Endothelial cell of umbilical vein (primary cell): ENCODE data around the gene MYCL. TPM values are rescaled to one million over a fixed set of nuclear protein-coding genes. Genes with fewer than 3 reads are reported as not detected.

ENCODE experiments used
- BruUV-seq: library from RNA; stranded (reverse); fragments of 400-500 nt; replicated peaks from 2 replicates; lab custom pipeline; 2021; lab: Mats Ljungman, UMichigan
- CTCF ChIA-PET: fragments of 300-600, 350-600 bp; sonication (Branson Sonifier 250); formaldehyde crosslinking; loops from one replicate; lab custom pipeline; 2021; ENCODE audit warnings: antibody characterized with exemption, inconsistent platforms; lab: Charles Lee
- POLR2A ChIA-PET: fragments of 300-600, 350-600 bp; sonication (Branson Sonifier 250); formaldehyde crosslinking; loops from one replicate; lab custom pipeline; 2021; ENCODE audit warnings: antibody characterized with exemption, inconsistent platforms; lab: Charles Lee
- DNase-seq: peaks from one replicate; pipeline ENCODE4 v3.0.0-alpha.2; 2011; ENCODE audit warnings: low read depth, low spot score
- FAIRE-seq: peaks from 2 replicates; lab custom pipeline; 2011; peaks lifted over from hg19 to GRCh38; lab: Jason Lieb, UNC
- H2AFZ ChIP-seq: 2 replicates; pipeline ENCODE4 v1.6.0; 2012; ENCODE audit warnings: low read depth, low read length, control low read depth, inconsistent platforms
- H3K27ac ChIP-seq: 2 replicates; pipeline ENCODE4 v1.5.1; 2011; ENCODE audit warnings: low read depth, mild to moderate bottlenecking, control low read depth, low read length, moderate library complexity; ENCODE audit not compliant: insufficient read depth
- H3K27me3 ChIP-seq, 2 experiments: 2 replicates each; pipeline versions ENCODE4 v1.6.0 to v1.6.1; 2011; ENCODE audit warnings: low read length in 2 of 2, mixed read lengths in 1 of 2; ENCODE audit not compliant: control insufficient read depth in 2 of 2, insufficient read depth in 2 of 2
- H3K36me3 ChIP-seq, 2 experiments: 2 replicates in 1 of 2; 3 replicates in 1 of 2; pipeline ENCODE4 v1.5.1; 2011; ENCODE audit warnings: low read length in 2 of 2, mild to moderate bottlenecking in 1 of 2, moderate library complexity in 1 of 2; ENCODE audit not compliant: control insufficient read depth in 2 of 2, insufficient read depth in 2 of 2; ENCODE audit errors: extremely low read depth in 1 of 2
- H3K4me1 ChIP-seq: 3 replicates; pipeline ENCODE4 v1.5.1; 2011; ENCODE audit warnings: mild to moderate bottlenecking, low read length; ENCODE audit not compliant: control insufficient read depth, insufficient read depth; ENCODE audit errors: extremely low read depth
- H3K4me2 ChIP-seq: 2 replicates; pipeline ENCODE4 v1.6.1; 2011; ENCODE audit warnings: low read length, control low read depth, mixed read lengths; ENCODE audit not compliant: insufficient read depth
- H3K4me3 ChIP-seq, 3 experiments: fragments of 200-600 bp in 1 of 3; sonication (generic), shearing (Covaris generic) in 1 of 3; replicated peaks in 1 of 3; 2 replicates each; pipeline ENCODE4 v1.5.1; 2011 to 2016; ENCODE audit warnings: control low read depth in 3 of 3, low read length in 3 of 3, mild to moderate bottlenecking in 2 of 3, inconsistent platforms in 1 of 3, low read depth in 1 of 3, moderate library complexity in 1 of 3; ENCODE audit not compliant: insufficient read depth in 1 of 3
- H3K79me2 ChIP-seq: 2 replicates; pipeline ENCODE4 v1.6.0; 2012; ENCODE audit warnings: low read length, inconsistent platforms; ENCODE audit not compliant: control insufficient read depth, insufficient read depth
- H3K9ac ChIP-seq: replicated peaks from 2 replicates; pipeline ENCODE3; 2011; ENCODE audit warnings: low read length, control low read depth; ENCODE audit not compliant: insufficient read depth; ENCODE audit errors: extremely low read depth
- H3K9me1 ChIP-seq: replicated peaks from 3 replicates; pipeline ENCODE4 v1.6.0; 2011; ENCODE audit warnings: mild to moderate bottlenecking, low read length; ENCODE audit not compliant: control insufficient read depth, insufficient read depth; ENCODE audit errors: extremely low read depth
- H3K9me3 ChIP-seq: replicated peaks from 2 replicates; pipeline ENCODE4 v1.5.1; 2012; ENCODE audit warnings: low read length, inconsistent platforms; ENCODE audit not compliant: control insufficient read depth, insufficient read depth
- H4K20me1 ChIP-seq: replicated peaks from 2 replicates; pipeline ENCODE3; 2011; ENCODE audit warnings: mild to moderate bottlenecking, low read length; ENCODE audit not compliant: control insufficient read depth, insufficient read depth; ENCODE audit errors: extremely low read depth
- CTCF ChIP-seq, 2 donors: IDR thresholded peaks; 1 replicate in 1 of 2; 2 replicates in 1 of 2; pipeline ENCODE4 v1.5.1; 2011; ENCODE audit warnings: low read length in 2 of 2, mild to moderate bottlenecking in 2 of 2, moderate library complexity in 2 of 2, control low read depth in 1 of 2, inconsistent platforms in 1 of 2, low read depth in 1 of 2; ENCODE audit not compliant: insufficient read depth in 1 of 2; ENCODE audit errors: extremely low read depth in 1 of 2
- EZH2 ChIP-seq: IDR thresholded peaks from 2 replicates; pipeline ENCODE4 v1.6.1; 2012; ENCODE audit warnings: borderline replicate concordance, low read depth, mild to moderate bottlenecking, moderate library complexity, low read length, inconsistent platforms; ENCODE audit not compliant: severe bottlenecking
- FOS ChIP-seq: IDR thresholded peaks from 2 replicates; pipeline ENCODE4 v1.6.1; 2011; ENCODE audit warnings: mild to moderate bottlenecking, low read length, moderate library complexity, borderline replicate concordance; ENCODE audit not compliant: insufficient read depth
- GATA2 ChIP-seq: IDR thresholded peaks from 2 replicates; pipeline ENCODE4 v1.7.0; 2011; ENCODE audit warnings: low read depth, mild to moderate bottlenecking, moderate library complexity, mixed read lengths, low read length; ENCODE audit not compliant: insufficient read length, insufficient read depth
- JUN ChIP-seq: IDR thresholded peaks from 2 replicates; pipeline ENCODE4 v1.6.1; 2011; ENCODE audit warnings: borderline replicate concordance, low read depth; ENCODE audit not compliant: insufficient read length, insufficient read depth
- MAX ChIP-seq: IDR thresholded peaks from 2 replicates; pipeline ENCODE4 v1.6.1; 2011; ENCODE audit not compliant: insufficient read depth, insufficient read length
- MYC ChIP-seq: IDR thresholded peaks from one replicate; pipeline ENCODE4 v1.6.1; 2011; ENCODE audit warnings: mild to moderate bottlenecking, low read depth, low read length
- POLR2A ChIP-seq: IDR thresholded peaks from 2 replicates; pipeline ENCODE4 v1.6.1; 2012; ENCODE audit warnings: low read depth, mild to moderate bottlenecking, control low read depth, low read length
- POLR2AphosphoS5 ChIP-seq: IDR thresholded peaks from 2 replicates; pipeline ENCODE4 v1.6.1; 2012; ENCODE audit warnings: low read depth, mild to moderate bottlenecking, control low read depth, low read length, moderate library complexity; ENCODE audit not compliant: insufficient read depth
- dilution Hi-C: fragments of 300-500 bp; cut with MboI; formaldehyde crosslinking; loops from one replicate; pipeline ENCODE4 v1.15.0; 2019; ENCODE audit warnings: low sequenced_read_pairs; ENCODE audit not compliant: extremely low pct_ligation_motif_present
- intact Hi-C: fragments of 100-400 bp; cut with micrococcal nuclease; formaldehyde crosslinking; loops from one replicate; pipeline ENCODE4 v1.10.0; 2022
- polyA plus RNA-seq, 4 experiments: library from polyadenylated mRNA; depleted of rRNA in 3 of 4; stranded (reverse) in 3 of 4; unstranded in 1 of 4; fragments of >200 nt; gene quantifications; 2 replicates each; pipeline versions ENCODE4 v1.2.1 to v1.2.3, GENCODE V29; 2011 to 2012; ENCODE audit warnings: missing spikeins in 1 of 4
- total RNA-seq: library from RNA; stranded (reverse); gene quantifications from 2 replicates; pipeline ENCODE4 v1.2.3, GENCODE V29; 2021

Gene MYCL
- total and polyA plus RNA-seq, 2 donors (not counting 3 experiments of a cell fraction or from before 2014, with no cell fraction given) = 1.3 to 2.1 TPM

GRCh38 chr1:39882152-39882551, 19.6 kb downstream of the MYCL start:
- no TSS peak for BruUV-seq
- DNase-seq = no peak
- no peak for FAIRE-seq
- Histone ChIP-seq H3K4me2 (peak overlapping the region; percentile 90), H3K79me2 (peaks cover 57% of the 10 kb centered on the region), H3K9me3 (no peaks in the 10 kb centered on the region), H4K20me1 (no peaks in the 10 kb centered on the region), H3K9me1 (no peaks in the 10 kb centered on the region), H3K4me3 (peak overlapping the region; percentile 87 to 94 (median 90)), H2AFZ (no peak overlapping the region), H3K36me3 (no peaks in the 10 kb centered on the region), H3K27me3 (peaks cover 0 to 2% of the 10 kb centered on the region in 2 experiments), H3K9ac (no peak overlapping the region), H3K27ac (no peak overlapping the region), H3K4me1 (peaks cover 10% of the 10 kb centered on the region)
- intact Hi-C loops = no loop called here
- ChIA-PET CTCF (interaction anchor here (0.7 to 5.3 kb wide), 6 partner anchors 11 to 150 kb away, joined by 3 to 27 read pairs (median 3); partner anchors contain the start of gene MYCL), POLR2A (interaction anchor here (0.6 kb wide), 1 partner anchor 12 kb away, joined by 3 read pairs; no protein-coding TSS in a partner anchor)
- dilution Hi-C loops = no loop called here
- TF ChIP-seq CTCF (IDR thresholded peaks at IDR 0.05; ENCODE audit: extremely low read depth in 1 of 2, insufficient read depth in 1 of 2, low read depth in 1 of 2, low read length in 2 of 2) (no peak), MAX (no peak), JUN (no peak), GATA2 (no peak), MYC (no peak), POLR2A (no peak), FOS (no peak), EZH2 (no peak), POLR2AphosphoS5 (no peak)
